Dermis lymphatic vessel endothelial cell (primary cell): ENCODE measurements around the gene RABGGTB. TPM values are rescaled to one million over a fixed set of nuclear protein-coding genes. Genes with fewer than 3 reads are reported as not detected.

Experiments
- total RNA-seq: library from RNA; depleted of rRNA; stranded (reverse); fragments of >200 nt; gene quantifications from 2 replicates; pipeline ENCODE4 v1.2.1, GENCODE V29; 2014

RABGGTB gene
- total RNA-seq = 50.6 and 71.9 TPM in 2 replicates

GRCh38 chr1:75785983-75786853 lies at the start of gene RABGGTB:
TSS of gene RABGGTB (plus strand) at chr1:75786256. CDS start at chr1:75786272, 16 bp downstream.

GRCh38 chr1:75796376-75797272 lies 10.6 kb downstream of the RABGGTB start, which contains the start of gene MSH4:
TSS of gene MSH4 (plus strand) at chr1:75796882. CDS start at chr1:75796986, 104 bp downstream.

Other genes starting within 250 kb of the RABGGTB start
- 2.5 and 8.7 TPM in 2 replicates for gene SLC44A5, start 175.1 kb upstream of the RABGGTB start, total RNA-seq
- gene ACADM, start 61.5 kb upstream of the RABGGTB start, total RNA-seq = 33.9 and 42.4 TPM in 2 replicates
- gene MSH4, start 10.6 kb downstream of the RABGGTB start, total RNA-seq = 0.11 and 0.17 TPM in 2 replicates
- not detected in 2 replicates for gene ASB17, start 146.1 kb downstream of the RABGGTB start, total RNA-seq